HG03575 (cell line): Measurements from ENCODE around the gene FOXO3B.
"Not testable (repeated sequence)": the region's sequence is repeated elsewhere in the genome, so short reads cannot be mapped to it uniquely, and the experiment has no call there.

Experiments
- ATAC-seq: cut with Tn5 transposase; IDR thresholded peaks from one replicate; pipeline ENCODE4 v1.9.1; 2021; ENCODE audit not compliant: unreplicated experiment, insufficient number of reproducible peaks, low FRiP score; ENCODE audit errors: extremely low read depth

The FOXO3B gene

GRCh38 chr17:18681767-18682571 lies at the start of gene FOXO3B:
Gene FOXO3B (minus strand): TSS chr17:18682314. CDS start chr17:18681651, 663 bp downstream.
- ATAC-seq = peak; percentile 62

- not testable (repeated sequence) for ATAC-seq
Measured at GRCh38 chr17:18723509-18723908, 41.4 kb upstream of the FOXO3B start.

GRCh38 chr17:18722612-18723011 lies 40.5 kb upstream of the FOXO3B start:
- not testable (repeated sequence) for ATAC-seq

GRCh38 chr17:18721775-18722547 lies 39.8 kb upstream of the FOXO3B start:
- ATAC-seq = not testable (repeated sequence)

- not testable (repeated sequence) for ATAC-seq
Measured at GRCh38 chr17:18719428-18720110, 37.5 kb upstream of the FOXO3B start.

GRCh38 chr17:18718643-18719427 lies 36.7 kb upstream of the FOXO3B start:
- ATAC-seq = not testable (repeated sequence)

GRCh38 chr17:18712354-18712999 lies 30.4 kb upstream of the FOXO3B start:
- ATAC-seq = not testable (repeated sequence)

- ATAC-seq = not testable (repeated sequence)
Measured at GRCh38 chr17:18708215-18708614, 26.1 kb upstream of the FOXO3B start.

- not testable (repeated sequence) for ATAC-seq
Measured at GRCh38 chr17:18705955-18706354, 23.8 kb upstream of the FOXO3B start.

- not testable (repeated sequence) for ATAC-seq
Measured at GRCh38 chr17:18698473-18699103, 16.5 kb upstream of the FOXO3B start.

- ATAC-seq = not testable (repeated sequence)
Measured at GRCh38 chr17:18695143-18695542, 13.0 kb upstream of the FOXO3B start.

- ATAC-seq = not testable (repeated sequence)
Measured at GRCh38 chr17:18682668-18683067, 554 bp upstream of the FOXO3B start.

GRCh38 chr17:18677381-18677780 lies 4.7 kb downstream of the FOXO3B start:
- ATAC-seq = not testable (repeated sequence)

- ATAC-seq = not testable (repeated sequence)
Measured at GRCh38 chr17:18676928-18677327, 5.2 kb downstream of the FOXO3B start.

GRCh38 chr17:18672395-18673227 lies 9.5 kb downstream of the FOXO3B start:
- ATAC-seq = not testable (repeated sequence)

- not testable (repeated sequence) for ATAC-seq
Measured at GRCh38 chr17:18668625-18669024, 13.5 kb downstream of the FOXO3B start.

- not testable (repeated sequence) for ATAC-seq
Measured at GRCh38 chr17:18667535-18667934, 14.6 kb downstream of the FOXO3B start.
